Caco-2 (cell line): ENCODE measurements around the gene ADH6. TPM values are rescaled to one million over a fixed set of nuclear protein-coding genes. Genes with fewer than 3 reads are reported as not detected.

Source experiments
- BruUV-seq: library from RNA; stranded (reverse); fragments of 400-500 nt; replicated peaks from 2 replicates; lab custom pipeline; 2021; lab: Mats Ljungman, UMichigan
- CTCF ChIA-PET: fragments of 300-600 bp; sonication (Branson Sonifier 250); formaldehyde crosslinking; loops from one replicate; lab custom pipeline; 2022; ENCODE audit warnings: antibody characterized with exemption; lab: Charles Lee
- POLR2A ChIA-PET: fragments of 300-600 bp; sonication (Branson Sonifier 250); formaldehyde crosslinking; loops from one replicate; lab custom pipeline; 2022; ENCODE audit warnings: antibody characterized with exemption; lab: Charles Lee
- DNase-seq, 2 experiments: peaks; one replicate each; pipeline versions ENCODE4 v3.0.0 to v3.0.0-alpha.2; 2020 to 2022
- H3K27me3 ChIP-seq: replicated peaks from 2 replicates; pipeline ENCODE4 v1.6.0; 2011; ENCODE audit warnings: low read length; ENCODE audit not compliant: control insufficient read depth, insufficient read depth
- H3K36me3 ChIP-seq: 2 replicates; pipeline ENCODE4 v1.5.1; 2011; ENCODE audit warnings: low read length; ENCODE audit not compliant: control insufficient read depth, insufficient read depth
- H3K4me1 ChIP-seq: fragments of 250-450 bp; sonication (Bioruptor Pico); 2 replicates; pipeline ENCODE4 v1.5.1; 2020; ENCODE audit warnings: mild to moderate bottlenecking
- H3K4me3 ChIP-seq: 2 replicates; pipeline ENCODE4 v1.5.1; 2011; ENCODE audit warnings: low read depth, mild to moderate bottlenecking, control low read depth, low read length
- H3K9me3 ChIP-seq: fragments of 250-450 bp; sonication (Bioruptor Pico); 2 replicates; pipeline ENCODE4 v1.5.1; 2020; ENCODE audit warnings: mild to moderate bottlenecking, moderate library complexity
- H3K27ac Mint-ChIP-seq: one replicate; pipeline ENCODE4 v1.8.0; 2022; ENCODE audit warnings: mixed read lengths; ENCODE audit not compliant: unreplicated experiment
- H3K27me3 Mint-ChIP-seq: one replicate; pipeline ENCODE4 v1.8.0; 2022; ENCODE audit warnings: mixed read lengths; ENCODE audit not compliant: insufficient read depth, unreplicated experiment
- H3K36me3 Mint-ChIP-seq: one replicate; pipeline ENCODE4 v1.8.0; 2022; ENCODE audit warnings: mild to moderate bottlenecking, mixed read lengths; ENCODE audit not compliant: insufficient read depth, unreplicated experiment
- H3K4me1 Mint-ChIP-seq: one replicate; pipeline ENCODE4 v1.8.0; 2022; ENCODE audit warnings: low read depth, mixed read lengths; ENCODE audit not compliant: unreplicated experiment
- H3K4me3 Mint-ChIP-seq: one replicate; pipeline ENCODE4 v1.8.0; 2022; ENCODE audit warnings: mild to moderate bottlenecking, moderate library complexity, mixed read lengths; ENCODE audit not compliant: unreplicated experiment
- H3K9me3 Mint-ChIP-seq: one replicate; pipeline ENCODE4 v1.8.0; 2022; ENCODE audit warnings: mixed read lengths; ENCODE audit not compliant: unreplicated experiment
- intact Hi-C: fragments of 100-400 bp; cut with micrococcal nuclease; formaldehyde crosslinking; loops from one replicate; pipeline ENCODE4 v1.10.0; 2022; ENCODE audit not compliant: unreplicated experiment
- total RNA-seq: library from RNA; stranded (reverse); gene quantifications from 2 replicates; pipeline ENCODE4 v1.2.3, GENCODE V29; 2022
- TF ChIP-seq, protein P1 (sequence below), 2 experiments: fragments of 200-600 bp in 1 of 2; IDR thresholded peaks; 1 replicate in 1 of 2; 2 replicates in 1 of 2; pipeline versions ENCODE4 v1.5.1 to v1.8.0; 2011 to 2022; ENCODE audit warnings: antibody characterized with exemption in 1 of 2, control low read depth in 1 of 2, inconsistent platforms in 1 of 2, low read depth in 1 of 2, low read length in 1 of 2, mild to moderate bottlenecking in 1 of 2, moderate library complexity in 1 of 2; ENCODE audit not compliant: insufficient read depth in 1 of 2, severe bottlenecking in 1 of 2, unreplicated experiment in 1 of 2

Gene ADH6
- total RNA-seq, 1 experiment from 2014 or later: 9.1 TPM

DNA sequence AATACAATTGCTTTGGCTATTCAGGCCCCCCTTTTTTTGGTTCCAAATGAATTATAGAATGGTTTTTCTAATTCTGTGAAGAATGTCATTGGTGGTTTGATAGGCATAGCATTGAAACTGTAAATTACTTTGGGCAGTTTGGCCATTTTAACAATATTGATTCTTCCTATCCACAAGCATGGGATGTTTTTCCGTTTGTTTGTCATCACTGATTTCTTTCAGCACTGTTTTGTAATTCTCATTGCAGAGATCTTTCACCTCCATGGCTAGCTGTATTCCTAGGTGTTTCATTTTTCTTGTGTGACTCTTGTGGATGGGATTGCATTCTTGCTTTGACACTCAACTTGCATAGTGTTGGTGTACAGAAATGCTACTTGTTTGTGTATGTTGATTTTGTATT lies 33.0 kb downstream of the ADH6 start:
- CTCF ChIA-PET: no interaction called here
- no peaks in the 10 kb centered on the region for H3K36me3 ChIP-seq
- H3K4me1 ChIP-seq: peaks cover 7% of the 10 kb centered on the region; the same call in 1 of the 2 replicates
- TF ChIP-seq, protein P1, sequence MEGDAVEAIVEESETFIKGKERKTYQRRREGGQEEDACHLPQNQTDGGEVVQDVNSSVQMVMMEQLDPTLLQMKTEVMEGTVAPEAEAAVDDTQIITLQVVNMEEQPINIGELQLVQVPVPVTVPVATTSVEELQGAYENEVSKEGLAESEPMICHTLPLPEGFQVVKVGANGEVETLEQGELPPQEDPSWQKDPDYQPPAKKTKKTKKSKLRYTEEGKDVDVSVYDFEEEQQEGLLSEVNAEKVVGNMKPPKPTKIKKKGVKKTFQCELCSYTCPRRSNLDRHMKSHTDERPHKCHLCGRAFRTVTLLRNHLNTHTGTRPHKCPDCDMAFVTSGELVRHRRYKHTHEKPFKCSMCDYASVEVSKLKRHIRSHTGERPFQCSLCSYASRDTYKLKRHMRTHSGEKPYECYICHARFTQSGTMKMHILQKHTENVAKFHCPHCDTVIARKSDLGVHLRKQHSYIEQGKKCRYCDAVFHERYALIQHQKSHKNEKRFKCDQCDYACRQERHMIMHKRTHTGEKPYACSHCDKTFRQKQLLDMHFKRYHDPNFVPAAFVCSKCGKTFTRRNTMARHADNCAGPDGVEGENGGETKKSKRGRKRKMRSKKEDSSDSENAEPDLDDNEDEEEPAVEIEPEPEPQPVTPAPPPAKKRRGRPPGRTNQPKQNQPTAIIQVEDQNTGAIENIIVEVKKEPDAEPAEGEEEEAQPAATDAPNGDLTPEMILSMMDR (IDR thresholded peaks at IDR 0.05; ENCODE audit: insufficient read depth in 1 of 2, low read depth in 1 of 2, low read length in 1 of 2, severe bottlenecking in 1 of 2, unreplicated experiment in 1 of 2): no peak
- intact Hi-C loops: no loop called here
- H3K9me3 ChIP-seq: peaks cover 7% of the 10 kb centered on the region; the same call in 1 of the 2 replicates
- H3K27ac Mint-ChIP-seq: no peak overlapping the region
- H3K27me3 ChIP-seq: no peaks in the 10 kb centered on the region
- H3K27me3 Mint-ChIP-seq: no peaks in the 10 kb centered on the region
- no TSS peak for BruUV-seq
- POLR2A ChIA-PET: no interaction called here
- H3K4me3 Mint-ChIP-seq: no peak overlapping the region
- H3K4me3 ChIP-seq: no peak overlapping the region
- H3K36me3 Mint-ChIP-seq: no peaks in the 10 kb centered on the region
- H3K4me1 Mint-ChIP-seq: peaks cover 7% of the 10 kb centered on the region
- H3K9me3 Mint-ChIP-seq: peaks cover 48% of the 10 kb centered on the region
- no peak for DNase-seq

DNA sequence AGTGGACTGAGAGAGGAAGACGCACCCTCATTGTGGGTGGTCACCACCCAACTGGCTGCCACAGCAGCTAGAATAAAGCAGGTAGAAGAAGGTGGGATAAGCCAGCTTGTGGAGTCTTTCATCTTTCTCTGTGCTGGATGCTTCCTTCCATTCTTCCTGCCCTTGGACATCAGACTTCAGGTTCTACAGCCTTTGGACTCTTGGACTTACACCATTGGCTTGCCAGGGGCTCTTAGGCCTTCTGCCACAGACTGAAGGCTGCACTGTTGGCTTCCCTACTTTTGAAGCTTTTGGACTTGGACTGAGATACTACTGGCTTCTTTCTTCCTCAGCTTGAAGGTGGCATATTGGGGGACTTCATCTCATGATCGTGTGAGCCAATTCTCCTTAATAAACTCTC lies 33.5 kb downstream of the ADH6 start:
- DNase-seq: no peak
- no peaks in the 10 kb centered on the region for H3K27me3 Mint-ChIP-seq
- CTCF ChIA-PET: no interaction called here
- H3K27ac Mint-ChIP-seq: no peak overlapping the region
- H3K4me1 Mint-ChIP-seq: peaks cover 7% of the 10 kb centered on the region
- H3K36me3 Mint-ChIP-seq: no peaks in the 10 kb centered on the region
- TF ChIP-seq, protein P1 (IDR thresholded peaks at IDR 0.05; ENCODE audit: insufficient read depth in 1 of 2, low read depth in 1 of 2, low read length in 1 of 2, severe bottlenecking in 1 of 2, unreplicated experiment in 1 of 2): no peak
- no peaks in the 10 kb centered on the region for H3K36me3 ChIP-seq
- no TSS peak for BruUV-seq
- H3K9me3 ChIP-seq: peaks cover 7% of the 10 kb centered on the region; the same call in 1 of the 2 replicates
- intact Hi-C loops: no loop called here
- POLR2A ChIA-PET: no interaction called here
- H3K9me3 Mint-ChIP-seq: peaks cover 44% of the 10 kb centered on the region
- H3K4me1 ChIP-seq: peaks cover 7% of the 10 kb centered on the region; the same call in 1 of the 2 replicates
- H3K27me3 ChIP-seq: no peaks in the 10 kb centered on the region
- no peak overlapping the region for H3K4me3 ChIP-seq
- H3K4me3 Mint-ChIP-seq: no peak overlapping the region

DNA sequence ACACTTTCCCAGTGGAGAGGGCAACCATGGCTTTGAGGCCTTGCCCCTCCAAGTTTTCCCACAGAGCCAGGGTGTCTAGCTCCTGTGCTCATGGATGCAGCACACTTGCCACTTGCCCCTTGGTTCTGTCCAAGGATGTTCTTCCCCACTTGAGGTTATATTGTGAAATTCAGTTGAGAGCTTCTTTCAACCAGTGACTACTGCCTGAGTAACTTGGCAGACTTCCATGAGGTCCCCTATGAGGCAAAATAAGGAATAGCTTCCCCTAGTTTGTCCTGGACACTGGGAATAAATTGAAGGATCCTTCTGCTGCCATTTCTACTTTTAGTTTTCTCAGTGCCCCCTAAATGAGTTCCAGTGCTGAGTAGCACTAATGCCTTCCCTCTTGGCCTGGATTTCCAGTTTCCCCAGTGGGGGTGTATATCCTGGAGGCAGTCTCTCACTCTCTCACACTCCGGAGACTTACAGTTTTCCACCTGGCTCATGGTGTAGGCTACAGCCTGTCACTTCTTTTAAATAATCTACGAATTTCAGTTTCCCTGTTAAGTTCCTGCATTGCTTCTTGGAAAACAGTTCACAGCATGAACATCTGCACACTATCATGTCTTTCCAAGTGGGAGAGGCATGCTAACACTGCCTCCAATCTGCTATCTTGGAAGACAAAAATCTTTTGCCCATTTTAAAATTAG lies 38.5 kb downstream of the ADH6 start:
- no peaks in the 10 kb centered on the region for H3K4me1 ChIP-seq
- ChIA-PET CTCF (no interaction called here), POLR2A (no interaction called here)
- DNase-seq: no peak
- Mint-ChIP-seq H3K4me1 (no peaks in the 10 kb centered on the region), H3K9me3 (peaks cover 32% of the 10 kb centered on the region), H3K36me3 (no peaks in the 10 kb centered on the region), H3K27ac (no peak overlapping the region), H3K27me3 (no peaks in the 10 kb centered on the region), H3K4me3 (no peak overlapping the region)
- H3K36me3 ChIP-seq: no peaks in the 10 kb centered on the region
- no peaks in the 10 kb centered on the region for H3K27me3 ChIP-seq
- BruUV-seq: no TSS peak
- peaks cover 11% of the 10 kb centered on the region for H3K9me3 ChIP-seq
- intact Hi-C loops: no loop called here
- TF ChIP-seq, protein P1 (IDR thresholded peaks at IDR 0.05; ENCODE audit: insufficient read depth in 1 of 2, low read depth in 1 of 2, low read length in 1 of 2, severe bottlenecking in 1 of 2, unreplicated experiment in 1 of 2): no peak
- H3K4me3 ChIP-seq: no peak overlapping the region
